GM12878 (cell line): ENCODE results near the gene TCTN1. TPM values are rescaled to one million over a fixed set of nuclear protein-coding genes. Genes with fewer than 3 reads are reported as not detected.

Source experiments
- EP300 ChIP-seq, 2 experiments: fragments of 150-350 bp in 1 of 2; IDR thresholded peaks; 2 replicates each; pipeline ENCODE4 v1.6.1; 2011 to 2012; ENCODE audit warnings: low read depth in 2 of 2, low read length in 2 of 2, borderline replicate concordance in 1 of 2, improper control_type of control experiment in 1 of 2, inconsistent platforms in 1 of 2; ENCODE audit not compliant: control insufficient read depth in 1 of 2
- IKZF2 ChIP-seq, 2 experiments: fragments of 450-650 bp; IDR thresholded peaks; 2 replicates each; pipeline ENCODE4 v1.6.1; 2017; ENCODE audit warnings: mild to moderate bottlenecking in 2 of 2, moderate library complexity in 2 of 2
- MTA2 ChIP-seq: fragments of 450-650 bp; IDR thresholded peaks from 2 replicates; pipeline ENCODE4 v1.6.1; 2016; ENCODE audit warnings: low read depth, mild to moderate bottlenecking, moderate library complexity
- NR2C2 ChIP-seq: IDR thresholded peaks from 2 replicates; pipeline ENCODE4 v1.6.1; 2011; ENCODE audit warnings: borderline replicate concordance, low read depth; ENCODE audit not compliant: control insufficient read depth, insufficient read length
- PAX8 ChIP-seq: fragments of 450-650 bp; IDR thresholded peaks from 2 replicates; pipeline ENCODE4 v1.6.1; 2017; ENCODE audit warnings: mild to moderate bottlenecking, moderate library complexity
- RELB ChIP-seq: fragments of 450-650 bp; IDR thresholded peaks from 2 replicates; pipeline ENCODE4 v1.6.1; 2017; ENCODE audit warnings: low read depth, mild to moderate bottlenecking, moderate library complexity
- ZBTB33 ChIP-seq: fragments of 450-650 bp; IDR thresholded peaks from 2 replicates; pipeline ENCODE4 v1.6.1; 2017; ENCODE audit warnings: mild to moderate bottlenecking
- ZNF207 ChIP-seq: fragments of 450-650 bp; IDR thresholded peaks from 2 replicates; pipeline ENCODE4 v1.6.1; 2014; ENCODE audit warnings: antibody characterized with exemption, mild to moderate bottlenecking, borderline replicate concordance
- ZNF217 ChIP-seq: fragments of 450-650 bp; IDR thresholded peaks from 2 replicates; pipeline ENCODE4 v1.6.1; 2017; ENCODE audit warnings: antibody characterized with exemption, mild to moderate bottlenecking
- polyA plus RNA-seq, 11 experiments: library from polyadenylated mRNA; depleted of rRNA in 4 of 11; unstranded in 6 of 11; stranded (reverse) in 5 of 11; fragments of >200 nt; fragmentation: Nextera tagmentation in 4 of 11; fragmentation: Illumina TruSeq in 1 of 11; extraction: Ambion mirVana in 4 of 11; extraction: Trizol in 1 of 11; gene quantifications; 1 replicate in 1 of 11; 2 replicates in 10 of 11; pipeline versions ENCODE4 v1.2.1 to v1.2.3, GENCODE V29; 2011 to 2016; ENCODE audit warnings: inconsistent platforms in 2 of 11, missing spikeins in 2 of 11, low read depth in 1 of 11
- total RNA-seq, 4 experiments: library from RNA; depleted of rRNA in 3 of 4; stranded (reverse); fragments of >200 nt in 3 of 4; fragmentation: Illumina TruSeq in 1 of 4; extraction: Trizol in 1 of 4; gene quantifications; 2 replicates each; pipeline versions ENCODE4 v1.2.1 to v1.2.3, GENCODE V29; 2013 to 2021

The TCTN1 gene
- total and polyA plus RNA-seq, 10 of the 15 experiments (the other 5 are each of a cell fraction or from before 2014, with no cell fraction given) = 8.8 to 23.5 (median 15.3) TPM

- TF ChIP-seq MTA2 (peak; percentile 42; the same call in 1 of the 2 replicates), NR2C2 (no peak), RELB (peak; percentile 74), PAX8 (no peak), ZNF217 (no peak), IKZF2 (IDR thresholded peaks at IDR 0.05) (peak; percentile 29 to 48; a peak in 1 of 4 replicates), ZNF207 (no peak), ZBTB33 (no peak), EP300 (IDR thresholded peaks at IDR 0.05; ENCODE audit: borderline replicate concordance in 1 of 2, control insufficient read depth in 1 of 2, low read depth in 2 of 2, low read length in 2 of 2) (0 out of 4 replicates have a peak, but pooled peaks of 1 of the 2 experiments have one; percentile 13)
- TF ChIP-seq, all 136 proteins: peak for 8
Measured at GRCh38 chr12:110684312-110684836, 70.4 kb downstream of the TCTN1 start (continued).
